A673 (cell line): Measurements from ENCODE around the gene SLC4A7. TPM values are rescaled to one million over a fixed set of nuclear protein-coding genes. Genes with fewer than 3 reads are reported as not detected.
"Not testable (repeated sequence)": the region's sequence is repeated elsewhere in the genome, so short reads cannot be mapped to it uniquely, and the experiment has no call there.

Source experiments
- BruUV-seq: library from RNA; stranded (reverse); fragments of 400-500 nt; replicated peaks from 2 replicates; lab custom pipeline; 2021; lab: Mats Ljungman, UMichigan
- CTCF ChIA-PET: fragments of 300-600 bp; sonication (Branson Sonifier 250); formaldehyde crosslinking; loops from one replicate; lab custom pipeline; 2022; ENCODE audit warnings: antibody characterized with exemption; lab: Charles Lee
- POLR2A ChIA-PET: fragments of 300-600 bp; sonication (Branson Sonifier 250); formaldehyde crosslinking; loops from one replicate; lab custom pipeline; 2022; ENCODE audit warnings: antibody characterized with exemption; ENCODE audit not compliant: low non-redundant PET; lab: Charles Lee
- DNase-seq: peaks from one replicate; pipeline ENCODE4 v3.0.0-alpha.2; 2015; ENCODE audit warnings: low spot score
- H3K27ac ChIP-seq: fragments of 200-600 bp; sonication (generic); 2 replicates; pipeline ENCODE4 v1.5.1; 2016; ENCODE audit warnings: mixed run types, low read depth, mild to moderate bottlenecking, mixed read lengths, antibody characterized with exemption, low read length; ENCODE audit not compliant: poor library complexity, severe bottlenecking
- H3K27me3 ChIP-seq: fragments of 200-600 bp; sonication (generic); replicated peaks from 2 replicates; pipeline ENCODE4 v1.6.1; 2017; ENCODE audit warnings: mixed run types, low read depth, mild to moderate bottlenecking, mixed read lengths, antibody characterized with exemption, low read length; ENCODE audit not compliant: insufficient read depth, poor library complexity
- H3K36me3 ChIP-seq: fragments of 200-600 bp; sonication (generic); 2 replicates; pipeline ENCODE4 v1.6.1; 2016; ENCODE audit warnings: mixed run types, mild to moderate bottlenecking, mixed read lengths, antibody characterized with exemption, low read length; ENCODE audit not compliant: insufficient read depth, poor library complexity, severe bottlenecking
- H3K4me1 ChIP-seq: fragments of 200-600 bp; sonication (generic); 2 replicates; pipeline ENCODE4 v1.6.1; 2017; ENCODE audit warnings: mixed run types, mild to moderate bottlenecking, mixed read lengths, antibody characterized with exemption, low read length; ENCODE audit not compliant: insufficient read depth, poor library complexity, severe bottlenecking
- H3K4me3 ChIP-seq: fragments of 200-600 bp; sonication (generic); 2 replicates; pipeline ENCODE4 v1.5.1; 2016; ENCODE audit warnings: low read depth, mixed run types, mild to moderate bottlenecking, mixed read lengths, low read length; ENCODE audit not compliant: poor library complexity, severe bottlenecking
- H3K9me3 ChIP-seq: fragments of 200-600 bp; sonication (generic); 2 replicates; pipeline ENCODE4 v1.6.1; 2016; ENCODE audit warnings: mixed run types, low read depth, mild to moderate bottlenecking, mixed read lengths, antibody characterized with exemption, low read length; ENCODE audit not compliant: poor library complexity, severe bottlenecking
- EZH2 ChIP-seq: fragments of 200-600 bp; sonication (generic); IDR thresholded peaks from 2 replicates; pipeline ENCODE4 v1.6.1; 2017; ENCODE audit warnings: borderline replicate concordance, low read depth, mild to moderate bottlenecking, mixed read lengths, antibody characterized with exemption, low read length; ENCODE audit not compliant: poor library complexity, severe bottlenecking
- intact Hi-C: fragments of 100-400 bp; cut with micrococcal nuclease; formaldehyde crosslinking; loops from one replicate; pipeline ENCODE4 v1.10.0; 2022; ENCODE audit not compliant: unreplicated experiment
- total RNA-seq: library from RNA; stranded (reverse); gene quantifications from 2 replicates; pipeline ENCODE4 v1.2.3, GENCODE V29; 2021
- TF ChIP-seq, protein P1 (sequence below): fragments of 300-800, 200-600 bp; sonication (generic); conservative IDR thresholded peaks from 2 replicates; pipeline ENCODE4 v1.5.1; 2017; ENCODE audit warnings: low read depth, mild to moderate bottlenecking, antibody characterized with exemption, low read length, moderate library complexity, mixed read lengths

Gene SLC4A7
- total RNA-seq, 1 experiment from 2014 or later, result 22.6 TPM

DNA sequence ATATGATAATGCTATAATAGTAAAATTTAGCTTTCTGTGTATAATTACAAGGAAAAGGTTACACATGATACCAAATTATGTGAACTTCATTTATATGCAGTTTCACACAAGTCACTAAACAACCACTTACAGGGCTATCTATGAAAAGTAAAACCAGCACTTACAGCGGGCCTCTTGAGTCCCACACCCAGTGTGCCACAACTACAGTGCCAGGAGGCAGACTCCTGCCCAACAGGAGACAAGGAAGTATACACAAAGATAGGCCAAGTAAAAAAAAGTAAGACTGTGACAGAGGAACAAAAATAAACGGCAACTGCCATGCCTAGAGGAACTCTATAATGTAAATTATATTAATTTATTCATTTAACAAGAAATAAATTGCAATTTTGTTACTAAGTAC is 61.6 kb downstream of the SLC4A7 start:
- ChIA-PET CTCF (no interaction called here), POLR2A (no interaction called here)
- H3K4me1 ChIP-seq, result peaks cover 17% of the 10 kb centered on the region
- peaks cover 28% of the 10 kb centered on the region for H3K36me3 ChIP-seq
- no peak for TF ChIP-seq EZH2
- TF ChIP-seq, protein P1, sequence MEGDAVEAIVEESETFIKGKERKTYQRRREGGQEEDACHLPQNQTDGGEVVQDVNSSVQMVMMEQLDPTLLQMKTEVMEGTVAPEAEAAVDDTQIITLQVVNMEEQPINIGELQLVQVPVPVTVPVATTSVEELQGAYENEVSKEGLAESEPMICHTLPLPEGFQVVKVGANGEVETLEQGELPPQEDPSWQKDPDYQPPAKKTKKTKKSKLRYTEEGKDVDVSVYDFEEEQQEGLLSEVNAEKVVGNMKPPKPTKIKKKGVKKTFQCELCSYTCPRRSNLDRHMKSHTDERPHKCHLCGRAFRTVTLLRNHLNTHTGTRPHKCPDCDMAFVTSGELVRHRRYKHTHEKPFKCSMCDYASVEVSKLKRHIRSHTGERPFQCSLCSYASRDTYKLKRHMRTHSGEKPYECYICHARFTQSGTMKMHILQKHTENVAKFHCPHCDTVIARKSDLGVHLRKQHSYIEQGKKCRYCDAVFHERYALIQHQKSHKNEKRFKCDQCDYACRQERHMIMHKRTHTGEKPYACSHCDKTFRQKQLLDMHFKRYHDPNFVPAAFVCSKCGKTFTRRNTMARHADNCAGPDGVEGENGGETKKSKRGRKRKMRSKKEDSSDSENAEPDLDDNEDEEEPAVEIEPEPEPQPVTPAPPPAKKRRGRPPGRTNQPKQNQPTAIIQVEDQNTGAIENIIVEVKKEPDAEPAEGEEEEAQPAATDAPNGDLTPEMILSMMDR, result no peak
- no peak overlapping the region for H3K27ac ChIP-seq
- no peaks in the 10 kb centered on the region for H3K9me3 ChIP-seq
- H3K4me3 ChIP-seq, result no peak overlapping the region
- no TSS peak for BruUV-seq
- intact Hi-C loops, result no loop called here
- DNase-seq, result no peak
- H3K27me3 ChIP-seq, result no peaks in the 10 kb centered on the region

DNA sequence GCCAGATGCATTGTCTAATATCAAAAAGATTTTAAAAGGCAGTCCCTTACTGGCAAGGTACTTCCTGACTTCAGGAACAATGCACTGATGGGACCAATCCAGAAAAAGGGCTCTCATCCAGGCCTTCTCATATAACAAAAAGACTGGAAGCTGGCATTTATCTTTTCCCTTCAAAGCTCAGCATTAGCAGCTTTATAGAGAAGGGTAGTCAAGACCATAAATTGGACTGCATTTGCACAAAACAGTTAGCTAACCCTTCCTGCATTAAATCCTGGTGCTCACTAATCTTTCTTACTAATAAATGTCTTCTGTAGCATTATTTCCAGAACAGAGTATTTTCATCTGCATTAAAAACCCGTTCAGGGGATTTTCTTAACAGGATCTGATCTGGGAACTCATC is 69.0 kb downstream of the SLC4A7 start:
- intact Hi-C loops, result no loop called here
- Histone ChIP-seq H3K27ac (no peak overlapping the region), H3K4me3 (no peak overlapping the region), H3K27me3 (no peaks in the 10 kb centered on the region), H3K9me3 (no peaks in the 10 kb centered on the region), H3K4me1 (no peaks in the 10 kb centered on the region), H3K36me3 (peaks cover 26% of the 10 kb centered on the region)
- ChIA-PET CTCF (no interaction called here), POLR2A (no interaction called here)
- DNase-seq, result no peak
- BruUV-seq, result no TSS peak
- TF ChIP-seq, protein P1, result no peak
- TF ChIP-seq EZH2, result no peak

DNA sequence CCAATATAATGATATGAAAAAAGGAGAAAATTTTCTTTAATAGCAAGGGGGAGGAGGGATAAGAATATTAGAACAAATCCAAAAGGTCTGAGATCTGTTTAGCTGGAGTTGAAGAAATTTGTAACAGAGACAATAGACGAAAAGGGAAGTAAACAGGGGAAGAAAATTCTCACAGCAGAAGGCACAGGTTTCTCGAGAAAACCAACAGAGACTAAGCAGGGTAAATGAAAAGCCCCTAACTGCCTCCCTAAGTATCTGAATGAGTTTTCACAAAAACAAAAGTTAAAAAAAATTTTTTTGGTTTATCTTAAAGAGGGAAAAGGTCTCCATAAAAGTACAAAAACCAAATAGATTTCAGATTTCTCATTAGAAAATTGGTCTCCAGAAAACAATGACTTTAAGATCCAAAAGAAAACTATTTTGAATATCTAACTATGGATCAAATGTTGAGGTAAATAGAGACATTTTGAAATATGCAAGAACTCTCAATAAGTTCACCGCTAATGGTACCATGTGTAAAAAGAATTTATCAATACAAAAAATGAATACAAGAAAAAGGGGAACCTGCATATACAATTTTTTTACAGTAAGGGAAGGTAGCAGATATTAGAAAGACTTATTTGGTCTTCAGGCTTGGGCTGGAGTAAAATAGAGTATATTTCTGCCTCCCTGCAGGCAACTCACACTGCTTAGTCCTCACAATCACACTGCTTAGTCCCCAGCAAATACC is 91.1 kb downstream of the SLC4A7 start:
- intact Hi-C loops, result no loop called here
- POLR2A ChIA-PET, result no interaction called here
- Histone ChIP-seq H3K4me3 (no peak overlapping the region), H3K27ac (no peak overlapping the region), H3K4me1 (no peaks in the 10 kb centered on the region), H3K27me3 (no peaks in the 10 kb centered on the region), H3K9me3 (no peaks in the 10 kb centered on the region), H3K36me3 (no peaks in the 10 kb centered on the region)
- DNase-seq, result no peak
- CTCF ChIA-PET, result no interaction called here
- TF ChIP-seq EZH2, result no peak
- TF ChIP-seq, protein P1, result no peak
- BruUV-seq, result no TSS peak

DNA sequence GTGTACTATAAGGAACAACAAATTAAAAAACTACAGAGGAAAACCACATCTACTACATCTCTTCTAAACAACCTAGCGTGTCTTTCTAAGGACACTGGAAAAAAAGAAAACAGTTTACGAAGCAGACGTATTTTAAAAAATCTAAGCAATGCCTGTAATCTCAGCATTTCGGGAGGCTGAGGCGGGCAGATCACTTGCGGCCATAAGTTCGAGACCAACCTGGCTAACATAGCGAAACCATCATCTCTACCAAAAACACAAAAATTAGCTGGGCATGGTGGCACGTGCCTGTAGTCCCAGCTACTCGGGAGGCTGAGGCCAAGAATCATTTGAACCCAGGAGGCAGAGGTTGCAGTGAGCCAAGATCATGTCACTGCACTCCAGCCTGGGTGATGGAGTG is 91.8 kb downstream of the SLC4A7 start:
- intact Hi-C loops, H3K36me3 ChIP-seq, H3K4me3 ChIP-seq, H3K9me3 ChIP-seq, DNase-seq, H3K27ac ChIP-seq, H3K27me3 ChIP-seq, POLR2A ChIA-PET, BruUV-seq, H3K4me1 ChIP-seq, CTCF ChIA-PET: not testable (repeated sequence)
